Esophagus squamous epithelium (tissue), 4 donors: ENCODE results near the gene SFRP2.

Source experiments
- CTCF ChIP-seq, 6 experiments: fragments of 450-650 bp in 4 of 6; fragments of 200-600 bp in 2 of 6; sonication (generic) in 2 of 6; IDR thresholded peaks; one replicate each; pipeline ENCODE4 v1.5.1; 2016 to 2019; ENCODE audit warnings: antibody characterized with exemption in 6 of 6, mild to moderate bottlenecking in 4 of 6, moderate library complexity in 4 of 6
- POLR2A ChIP-seq, 4 donors: fragments of 450-650 bp; IDR thresholded peaks; one replicate each; pipeline ENCODE4 v1.6.1; 2017; ENCODE audit warnings: antibody characterized with exemption in 4 of 4, mild to moderate bottlenecking in 4 of 4, moderate library complexity in 3 of 4

DNA sequence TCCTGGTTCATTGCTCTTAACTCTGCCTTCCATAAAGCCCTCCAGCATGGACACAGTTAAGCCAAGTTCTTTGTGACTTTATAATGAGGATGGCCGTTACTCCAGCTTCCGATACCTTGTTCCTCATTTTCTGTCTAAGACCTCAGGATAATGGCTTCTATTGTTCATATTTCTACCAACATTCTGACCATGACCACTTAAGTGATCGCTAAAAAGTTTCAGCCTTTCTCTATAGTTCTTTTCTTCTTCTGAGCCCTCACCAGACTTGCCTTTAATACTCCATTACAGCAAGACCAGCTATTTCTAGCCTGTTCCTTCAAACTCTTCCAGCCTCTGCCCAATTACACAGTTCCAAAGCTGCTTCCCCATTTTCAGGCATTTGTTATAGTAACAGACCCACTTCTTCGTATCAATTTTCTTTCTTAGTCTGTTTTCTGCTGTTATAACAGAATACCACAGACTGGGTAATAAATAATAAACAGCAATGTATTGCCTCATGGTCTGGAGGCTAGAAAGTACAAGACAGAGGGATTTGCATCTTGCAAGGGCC, 41.4 kb downstream of the SFRP2 start:
- TF ChIP-seq CTCF (IDR thresholded peaks at IDR 0.05) = no peak
- TF ChIP-seq POLR2A (IDR thresholded peaks at IDR 0.05) = no peak
